Measurements from ENCODE around the gene STXBP3.

STXBP3 gene

DNA sequence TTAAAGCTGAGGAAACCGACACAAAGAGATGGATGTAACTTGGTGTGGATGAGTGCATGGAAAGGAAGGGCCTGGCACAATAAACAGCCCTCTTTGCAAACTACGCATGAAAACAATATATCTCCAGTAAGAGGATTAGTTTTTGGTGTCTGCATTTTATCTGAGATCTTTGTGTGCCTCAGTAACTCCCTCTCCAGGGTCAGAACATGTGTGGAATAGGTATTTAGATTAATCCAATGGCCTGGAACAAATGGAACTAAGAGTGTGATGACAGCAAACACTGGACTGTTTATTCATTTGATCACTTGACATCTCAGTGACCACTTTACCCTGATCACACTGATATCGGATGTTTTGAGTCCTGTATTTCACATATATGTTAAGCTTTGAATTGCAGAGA, 65.1 kb downstream of the STXBP3 start:
- no peak for DNase-seq

- no peak for DNase-seq
Measured at GRCh38 chr1:108813326-108813725, 66.9 kb downstream of the STXBP3 start.

DNA sequence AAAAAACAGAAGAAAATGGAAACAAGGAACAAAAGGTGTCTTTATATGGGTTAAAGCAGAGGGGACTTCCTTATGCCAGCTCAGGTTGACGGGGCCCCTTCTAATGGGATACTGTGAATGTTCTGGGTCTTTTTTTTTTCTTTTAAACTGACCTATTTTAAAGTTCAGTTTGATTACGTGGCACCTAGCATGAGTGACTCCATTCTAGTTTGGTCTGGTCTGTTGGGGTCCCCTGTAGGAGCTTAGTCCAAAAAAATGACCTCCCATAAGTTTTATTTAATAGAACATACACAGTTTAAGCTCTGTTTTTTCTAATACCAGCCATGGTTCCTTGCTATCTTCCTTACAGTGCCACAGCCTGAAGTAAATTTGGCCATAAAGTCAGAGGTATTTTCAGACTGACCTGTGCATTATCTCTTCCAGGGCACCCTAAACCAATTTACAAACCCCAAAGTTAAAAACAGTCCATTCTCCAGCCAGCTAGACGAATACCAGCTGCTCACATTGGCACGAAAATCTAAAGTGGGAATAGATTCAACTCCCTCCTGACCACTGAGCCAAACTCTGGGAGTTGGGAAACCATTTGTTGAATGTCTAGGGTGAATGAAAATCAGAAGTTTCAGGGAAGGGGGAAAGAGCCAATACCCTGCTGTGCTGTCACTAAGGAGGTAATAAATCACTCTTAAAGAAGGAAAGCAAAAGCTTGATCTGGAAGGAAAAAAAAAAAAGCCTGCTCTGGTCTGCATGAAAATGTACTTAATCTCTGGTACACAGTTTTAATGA, 68.1 kb downstream of the STXBP3 start:
- DNase-seq: no peak

GRCh38 chr1:108815566-108815965, 69.1 kb downstream of the STXBP3 start:
- DNase-seq: no peak

GRCh38 chr1:108816049-108816893, 69.8 kb downstream of the STXBP3 start:
- DNase-seq: no peak

DNA sequence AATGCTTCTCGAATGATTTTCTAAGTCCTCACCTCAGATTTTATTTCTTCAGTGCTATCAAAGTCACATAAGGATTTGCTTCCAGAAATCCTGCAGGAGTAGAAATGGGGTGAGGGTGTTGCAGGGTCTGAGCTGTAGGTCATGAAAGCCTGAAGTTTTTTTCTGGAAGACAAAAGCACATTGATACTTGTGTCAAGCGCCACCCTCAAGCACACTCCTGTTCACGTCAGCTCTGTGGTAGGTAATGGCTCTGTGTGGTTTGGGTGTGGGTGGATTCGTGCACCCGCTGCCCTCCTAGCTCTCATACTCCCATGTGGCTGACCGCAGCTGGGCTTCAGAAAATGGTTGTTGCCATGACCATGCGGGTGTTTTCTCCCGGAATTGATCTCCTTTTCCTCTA, 70.5 kb downstream of the STXBP3 start:
- no peak for DNase-seq

- DNase-seq: no peak
Measured at GRCh38 chr1:108817811-108818210, 71.3 kb downstream of the STXBP3 start.

DNA sequence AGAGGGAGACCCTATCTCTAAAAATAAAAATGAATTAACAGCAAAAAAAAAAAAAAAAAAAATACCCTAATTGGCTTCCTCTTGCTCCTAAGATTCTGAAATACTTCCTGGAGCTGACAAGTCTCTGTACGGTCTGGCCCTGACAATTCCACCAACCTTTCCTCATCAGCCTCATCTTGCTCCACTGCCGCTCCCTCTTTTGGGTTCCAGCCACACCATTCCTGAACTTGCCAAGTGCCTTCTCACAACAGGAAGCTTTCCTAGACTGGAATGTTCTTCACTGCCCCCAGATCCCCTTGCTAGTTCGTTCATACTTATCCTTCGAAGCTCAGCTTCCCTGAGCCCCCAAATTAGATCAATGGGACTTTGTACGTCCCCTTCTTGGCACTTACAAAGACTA, 73.4 kb downstream of the STXBP3 start:
- DNase-seq: no peak

- DNase-seq: no peak
Measured at GRCh38 chr1:108823632-108824031, 77.2 kb downstream of the STXBP3 start.

GRCh38 chr1:108824051-108824450, 77.6 kb downstream of the STXBP3 start:
- DNase-seq: no peak

GRCh38 chr1:108826081-108826635, 79.7 kb downstream of the STXBP3 start:
- no peak for DNase-seq

DNA sequence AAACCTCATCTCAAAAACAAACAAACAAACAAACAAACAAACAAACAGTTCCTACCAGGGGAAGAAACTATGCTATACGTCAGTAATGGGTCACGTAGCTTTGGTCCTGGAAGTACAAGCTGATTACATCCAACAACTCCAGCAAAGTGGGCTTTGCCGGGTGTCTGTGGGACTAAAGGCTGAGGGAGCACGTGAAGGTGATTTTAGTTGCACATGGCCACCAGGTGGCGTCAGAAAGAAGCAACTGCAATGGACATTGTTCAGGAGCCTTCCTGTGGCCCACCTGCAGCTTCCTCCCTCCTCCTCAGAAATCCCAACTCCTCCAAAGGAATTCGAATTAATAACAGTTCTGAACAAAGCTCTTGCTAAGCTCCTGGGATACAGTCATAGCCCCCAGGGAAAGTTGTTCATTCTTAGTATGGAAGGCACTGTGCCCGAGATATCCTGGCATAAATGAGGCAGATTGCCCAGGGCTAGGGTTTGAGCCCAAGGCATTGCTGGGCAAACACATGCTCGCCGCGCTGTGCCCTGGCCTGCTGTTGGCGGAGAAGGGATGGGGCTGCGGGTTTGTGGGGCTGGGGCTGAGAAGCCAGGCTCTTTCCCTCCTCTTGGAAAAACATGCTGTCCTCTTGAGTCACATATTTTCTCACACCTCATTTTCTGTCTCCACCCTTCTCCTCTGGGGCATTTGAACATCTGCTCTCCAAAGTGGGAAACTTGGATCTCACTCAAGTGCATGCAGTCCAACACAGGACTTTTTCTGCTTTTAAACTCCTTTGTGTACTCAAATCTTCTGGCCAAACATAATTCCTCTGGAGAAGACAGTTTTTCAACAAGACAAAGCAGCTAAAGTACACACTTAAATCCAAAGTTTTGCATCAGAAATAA, 81.8 kb downstream of the STXBP3 start:
- peak; percentile 73 for DNase-seq

DNA sequence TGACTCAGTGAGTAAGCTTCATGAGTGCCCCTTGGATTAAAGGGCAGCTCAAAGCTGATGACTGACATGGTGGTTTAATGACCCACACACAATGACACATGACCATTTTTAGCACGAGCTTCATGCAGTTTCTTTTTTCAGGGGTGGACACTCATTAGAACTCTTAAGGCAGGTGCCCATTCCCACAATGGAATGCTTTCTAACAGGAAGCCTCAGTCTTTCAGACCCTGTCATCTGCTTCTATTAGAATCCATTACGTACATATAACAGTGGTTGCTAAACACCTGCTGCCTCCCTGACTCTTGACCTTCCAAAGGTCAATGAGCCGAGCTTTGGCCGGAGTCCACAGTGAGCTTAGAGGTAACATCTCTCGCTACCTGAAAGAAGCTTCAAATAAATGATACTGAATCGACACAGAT, 83.0 kb downstream of the STXBP3 start:
- DNase-seq: no peak

DNA sequence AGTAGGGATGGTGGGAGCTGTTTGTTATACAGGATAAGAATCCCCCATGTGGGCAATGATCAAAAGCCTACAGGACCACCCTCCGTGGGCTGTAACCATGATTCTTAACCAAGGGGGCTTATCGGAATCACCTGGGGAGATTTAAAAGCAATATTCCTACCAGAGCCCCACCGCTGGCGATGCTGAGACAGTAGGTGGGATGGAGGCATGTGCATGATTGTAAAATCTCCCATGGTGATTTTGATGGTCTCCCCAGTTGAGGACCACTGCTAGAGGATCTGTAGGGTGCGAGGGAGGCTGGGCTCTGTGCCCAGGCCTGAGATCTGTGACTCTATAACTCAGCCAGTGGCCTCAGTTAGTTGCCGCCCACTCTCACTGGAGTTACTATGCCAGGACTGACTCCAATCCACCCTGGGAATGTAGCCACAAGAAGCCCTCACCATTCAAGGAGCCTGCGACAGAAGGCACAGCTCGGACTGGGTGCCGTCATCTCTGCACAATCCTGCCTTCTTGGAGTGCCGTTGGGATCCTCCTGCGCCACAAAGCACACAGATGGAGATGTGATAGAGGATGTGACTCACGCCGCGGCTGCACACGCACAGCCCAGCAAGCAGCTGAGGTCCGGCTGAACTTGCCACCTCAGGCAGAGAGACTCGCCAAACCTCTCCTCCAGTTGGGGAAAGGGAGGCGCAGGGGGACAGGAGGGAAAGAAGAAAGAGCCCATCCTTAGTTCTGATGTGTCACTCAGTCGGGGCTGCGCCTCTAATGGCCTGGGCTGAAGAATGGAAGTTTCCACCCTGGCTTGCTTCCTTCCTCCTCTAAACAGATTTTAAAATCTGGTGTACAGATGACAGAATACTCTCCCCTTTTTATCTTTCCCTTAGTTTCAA, 83.9 kb downstream of the STXBP3 start:
- DNase-seq: no peak

DNA sequence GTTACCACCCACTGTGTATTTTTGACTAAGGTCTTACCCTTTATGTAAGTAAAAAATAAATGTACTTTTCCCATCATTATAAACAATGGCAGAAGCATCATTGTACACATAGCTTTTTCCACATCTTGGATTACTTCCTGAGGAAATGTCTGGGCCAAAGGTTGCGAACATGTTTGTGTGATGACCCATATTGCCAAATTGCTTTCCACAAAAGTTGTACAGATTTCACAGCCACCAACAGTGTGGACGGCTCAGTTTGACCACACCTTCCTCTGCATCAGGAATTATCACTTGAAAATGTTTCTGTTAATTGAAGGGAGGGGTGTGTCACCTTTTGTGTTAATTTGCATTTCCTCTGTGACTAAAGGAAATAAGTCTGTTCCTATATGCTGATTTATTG, 84.8 kb downstream of the STXBP3 start:
- no peak for DNase-seq

DNA sequence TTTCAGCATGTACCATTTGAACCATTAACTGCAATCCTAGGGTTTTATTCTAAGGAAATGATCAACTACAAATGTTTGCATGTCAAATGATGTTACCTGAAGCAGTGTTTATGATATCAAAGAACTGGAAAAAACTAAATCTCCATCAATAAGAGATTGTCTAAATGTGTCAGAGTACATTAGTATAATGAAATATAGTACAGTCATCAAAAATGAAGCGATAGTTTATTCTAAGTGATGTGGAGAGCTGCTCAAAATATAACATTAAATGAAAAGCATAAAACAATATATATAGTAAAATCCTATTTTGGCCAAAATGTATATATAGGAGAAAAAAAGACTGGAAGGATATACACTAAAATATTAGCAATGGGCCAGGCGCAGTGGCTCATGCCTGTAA, 86.5 kb downstream of the STXBP3 start:
- no peak for DNase-seq

- no peak for DNase-seq
Measured at GRCh38 chr1:108841703-108842102, 95.2 kb downstream of the STXBP3 start.

DNA sequence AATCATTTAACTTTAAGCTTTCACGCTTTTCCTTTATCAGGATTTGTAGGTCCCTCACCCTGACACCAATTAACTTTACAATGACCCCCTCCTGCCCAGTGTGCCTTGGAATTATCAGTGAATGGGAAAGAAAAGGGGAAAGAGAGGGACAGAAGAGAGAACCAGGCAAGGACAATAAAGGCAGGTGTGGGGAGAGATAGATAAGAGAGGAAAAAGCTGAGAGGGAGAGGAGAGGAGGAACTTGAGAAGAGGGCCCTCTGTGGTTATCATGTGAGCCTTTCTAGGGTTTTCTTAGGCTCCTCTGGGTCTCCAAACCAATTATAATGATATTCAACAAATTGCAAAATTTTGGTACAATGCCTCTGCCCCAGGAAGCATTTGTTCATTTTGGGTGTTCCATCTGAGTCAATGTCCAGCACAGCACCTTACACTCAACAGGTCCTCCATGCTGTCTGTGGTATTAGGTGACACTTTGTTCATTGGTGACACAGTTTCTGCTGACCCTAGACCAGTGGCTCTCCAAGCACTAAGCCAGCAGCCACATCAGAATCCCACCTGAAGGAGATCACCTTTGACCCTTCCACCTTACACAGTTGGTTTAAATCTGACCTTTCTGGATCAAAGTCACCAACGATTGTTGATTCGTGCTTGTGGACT, 96.2 kb downstream of the STXBP3 start:
- DNase-seq: no peak

GRCh38 chr1:108843390-108844137, 97.1 kb downstream of the STXBP3 start:
- DNase-seq: no peak

GRCh38 chr1:108845446-108845845, 99.0 kb downstream of the STXBP3 start:
- DNase-seq: no peak

Data from activated CD8-positive, alpha-beta memory T cell treated with anti-CD3 and anti-CD28 coated beads, Interleukin-2, amount 50 U/mL, for 4 hours (primary cell).